ENCODE results near the gene GPR32. TPM values are rescaled to one million over a fixed set of nuclear protein-coding genes. Genes with fewer than 3 reads are reported as not detected.
A peak's percentile ranks its signal among the peaks of the same experiment; 100 is the strongest.
"Not testable (repeated sequence)": the region's sequence is repeated elsewhere in the genome, so short reads cannot be mapped to it uniquely, and the experiment has no call there.

The GPR32 gene
- total RNA-seq, 2 donors from 2014 or later: not detected

GRCh38 chr19:50808856-50809255, 38.6 kb downstream of the GPR32 start:
- H3K4me3 Mint-ChIP-seq: no peak overlapping the region
- ATAC-seq: no peak
- H3K27me3 Mint-ChIP-seq: peaks cover 11 to 27% of the 10 kb centered on the region in 2 donors
- DNase-seq (ENCODE audit: low spot score): no peak
- peaks cover 6% of the 10 kb centered on the region for H3K36me3 Mint-ChIP-seq
- peaks cover 12 to 16% of the 10 kb centered on the region in 2 donors for H3K4me1 Mint-ChIP-seq (ENCODE audit: low read depth in 2 of 2)
- H3K27ac Mint-ChIP-seq: no peak overlapping the region
- H3K9me3 Mint-ChIP-seq: peaks cover 6% of the 10 kb centered on the region

DNA sequence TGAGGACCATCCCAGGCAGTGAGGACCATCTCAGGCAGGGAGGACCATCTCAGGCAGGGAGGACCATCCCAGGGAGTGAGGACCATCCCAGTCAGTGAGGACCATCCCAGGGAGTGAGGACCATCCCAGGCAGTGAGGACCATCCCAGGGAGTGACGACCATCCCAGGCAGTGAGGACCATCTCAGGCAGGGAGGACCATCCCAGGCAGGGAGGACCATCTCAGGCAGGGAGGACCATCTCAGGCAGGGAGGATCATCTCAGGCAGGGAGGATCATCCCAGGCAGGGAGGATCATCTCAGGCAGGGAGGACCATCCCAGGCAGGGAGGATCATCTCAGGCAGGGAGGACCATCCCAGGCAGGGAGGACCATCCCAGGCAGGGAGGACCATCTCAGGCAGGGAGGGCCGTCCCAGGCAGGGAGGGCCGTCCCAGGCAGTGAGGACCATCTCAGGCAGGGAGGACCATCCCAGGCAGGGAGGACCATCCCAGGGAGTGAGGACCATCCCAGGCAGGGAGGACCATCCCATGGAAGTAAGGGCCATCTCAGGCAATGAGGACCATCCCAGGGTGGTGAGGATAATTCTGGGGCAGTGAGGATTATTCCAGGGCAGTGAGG, 41.5 kb downstream of the GPR32 start:
- DNase-seq (ENCODE audit: low spot score); H3K36me3 Mint-ChIP-seq; ATAC-seq; H3K27ac Mint-ChIP-seq; H3K9me3 Mint-ChIP-seq; H3K4me1 Mint-ChIP-seq (ENCODE audit: low read depth in 2 of 2); H3K4me3 Mint-ChIP-seq: not testable (repeated sequence)
- H3K27me3 Mint-ChIP-seq: peaks cover 28 to 53% of the 10 kb centered on the region in 2 donors

DNA sequence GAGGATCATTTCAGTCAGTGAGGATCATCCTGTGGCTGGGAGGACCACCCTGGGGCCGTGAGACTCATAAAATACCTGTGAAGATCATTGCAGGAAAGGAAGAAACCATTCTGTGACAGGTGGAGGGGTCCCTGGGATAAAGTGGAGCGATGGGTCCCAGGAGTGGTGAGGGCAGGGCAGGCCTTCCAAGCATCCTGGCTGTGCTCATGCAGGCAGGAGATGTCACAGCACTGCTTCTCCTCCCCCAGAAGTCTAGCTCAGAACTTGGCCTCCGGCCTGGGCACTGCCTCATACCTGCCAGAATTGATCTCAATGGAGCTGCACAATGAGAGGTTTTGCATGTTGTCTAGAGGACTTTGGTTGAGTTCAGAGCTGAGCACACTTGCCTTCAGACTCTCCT, 42.2 kb downstream of the GPR32 start:
- ATAC-seq: no peak
- Mint-ChIP-seq H3K36me3 (no peaks in the 10 kb centered on the region), H3K27ac (no peak overlapping the region), H3K27me3 (peaks cover 33 to 60% of the 10 kb centered on the region in 2 donors), H3K9me3 (peaks cover 6% of the 10 kb centered on the region), H3K4me3 (no peak overlapping the region), H3K4me1 (ENCODE audit: low read depth in 2 of 2) (peaks cover 0 to under 1% of the 10 kb centered on the region in 2 donors)
- no peak for DNase-seq (ENCODE audit: low spot score)

DNA sequence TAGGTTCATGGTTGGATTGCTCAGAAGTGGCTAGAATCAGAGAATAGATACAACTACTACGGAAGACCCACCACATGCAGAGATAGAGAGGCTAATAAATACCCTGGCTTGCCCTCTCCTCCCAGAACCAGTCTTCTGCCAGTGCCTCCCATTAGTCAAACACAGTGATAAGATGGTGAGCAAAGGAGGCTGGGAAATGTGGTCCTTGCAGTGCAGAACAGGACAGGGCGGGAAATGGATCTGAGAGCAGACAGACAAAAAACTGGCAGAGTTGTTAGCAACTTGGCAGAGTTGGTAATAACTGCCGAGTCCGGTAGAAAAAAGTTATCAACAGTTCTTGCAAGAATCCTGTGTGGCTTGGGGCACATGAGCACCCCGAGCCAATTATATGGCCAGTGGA, 44.6 kb downstream of the GPR32 start:
- no peak for ATAC-seq
- H3K4me3 Mint-ChIP-seq: no peak overlapping the region

GRCh38 chr19:50815439-50815838, 45.2 kb downstream of the GPR32 start:
- Mint-ChIP-seq H3K27ac (no peak overlapping the region), H3K9me3 (peaks cover under 1% of the 10 kb centered on the region), H3K4me3 (no peak overlapping the region), H3K27me3 (peaks cover 43 to 69% of the 10 kb centered on the region in 2 donors), H3K4me1 (ENCODE audit: low read depth in 2 of 2) (peaks cover 7 to 8% of the 10 kb centered on the region in 2 donors), H3K36me3 (no peaks in the 10 kb centered on the region)
- no peak for ATAC-seq
- no peak for DNase-seq (ENCODE audit: low spot score)

More for the DNA sequence above, 44.6 kb downstream of the GPR32 start:
- H3K36me3 Mint-ChIP-seq: no peaks in the 10 kb centered on the region
- H3K27me3 Mint-ChIP-seq: peaks cover 40 to 69% of the 10 kb centered on the region in 2 donors
- no peak overlapping the region for H3K27ac Mint-ChIP-seq
- H3K9me3 Mint-ChIP-seq: peaks cover 4% of the 10 kb centered on the region
- no peak for DNase-seq (ENCODE audit: low spot score)
- H3K4me1 Mint-ChIP-seq (ENCODE audit: low read depth in 2 of 2): peaks cover 4 to 6% of the 10 kb centered on the region in 2 donors

DNA sequence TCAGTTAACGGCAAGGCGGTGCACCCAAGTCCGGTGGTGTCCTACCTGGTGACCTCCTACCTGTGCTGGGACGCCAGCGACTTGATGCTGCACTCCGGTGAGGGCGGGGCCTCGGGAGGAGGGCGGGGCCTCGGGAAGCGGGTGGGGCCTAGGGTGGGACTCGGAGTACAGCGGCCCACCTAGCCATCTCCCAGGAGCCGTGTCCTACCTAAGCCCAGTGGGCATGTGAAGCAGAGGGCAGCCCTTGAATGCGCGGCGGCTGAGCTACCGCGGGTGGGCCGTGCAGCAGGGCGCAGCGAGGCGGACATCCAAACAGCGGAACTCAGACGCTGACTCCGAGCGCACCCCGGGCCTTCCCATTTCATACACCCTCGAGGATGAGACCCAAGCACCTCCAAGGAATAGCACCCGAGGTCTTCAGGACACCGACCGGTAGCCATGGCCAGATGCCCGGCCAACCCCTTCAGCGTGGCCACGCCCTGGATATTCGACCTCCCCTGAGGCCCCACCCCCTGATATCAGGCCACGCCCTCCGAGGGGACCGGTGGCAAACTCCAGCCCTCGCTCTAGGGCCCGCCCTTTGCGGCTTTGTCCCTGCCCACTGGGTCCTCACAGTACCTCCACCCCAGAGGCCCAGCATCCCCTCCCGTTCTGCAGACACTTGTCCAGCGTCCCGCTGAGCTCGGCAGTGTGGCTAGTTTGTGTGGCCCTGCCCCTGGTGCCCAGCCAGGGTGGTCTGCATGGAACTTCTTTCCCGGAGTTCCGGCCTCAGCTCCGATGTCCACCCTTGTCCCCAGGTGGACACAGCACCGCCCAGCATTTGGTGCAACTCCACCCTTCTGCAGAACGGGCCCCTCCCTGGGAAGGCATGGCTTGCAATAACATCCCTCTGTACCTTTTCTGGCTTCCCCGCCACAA, 47.9 kb downstream of the GPR32 start:
- ATAC-seq: peak; percentile 50 to 83
- peaks cover 60 to 81% of the 10 kb centered on the region in 2 donors for H3K27me3 Mint-ChIP-seq

GRCh38 chr19:50818859-50819472, 48.7 kb downstream of the GPR32 start:
- no peak for ATAC-seq
- no peaks in the 10 kb centered on the region for H3K36me3 Mint-ChIP-seq
- H3K9me3 Mint-ChIP-seq: no peaks in the 10 kb centered on the region
- H3K27ac Mint-ChIP-seq: no peak overlapping the region
- H3K27me3 Mint-ChIP-seq: peaks cover 60 to 82% of the 10 kb centered on the region in 2 donors
- H3K4me3 Mint-ChIP-seq: peak overlapping the region; percentile 50
- H3K4me1 Mint-ChIP-seq (ENCODE audit: low read depth in 2 of 2): peaks cover 10 to 11% of the 10 kb centered on the region in 2 donors
- no peak for DNase-seq (ENCODE audit: low spot score)

More for the DNA sequence above, 47.9 kb downstream of the GPR32 start:
- H3K27ac Mint-ChIP-seq: no peak overlapping the region
- H3K9me3 Mint-ChIP-seq: no peaks in the 10 kb centered on the region
- peak overlapping the region; percentile 63 for H3K4me3 Mint-ChIP-seq
- H3K36me3 Mint-ChIP-seq: no peaks in the 10 kb centered on the region
- DNase-seq (ENCODE audit: low spot score): no peak
- peaks cover 10 to 11% of the 10 kb centered on the region in 2 donors for H3K4me1 Mint-ChIP-seq (ENCODE audit: low read depth in 2 of 2)

GRCh38 chr19:50819636-50820035, 49.4 kb downstream of the GPR32 start:
- Mint-ChIP-seq H3K9me3 (no peaks in the 10 kb centered on the region), H3K27ac (no peak overlapping the region), H3K36me3 (no peaks in the 10 kb centered on the region), H3K27me3 (peaks cover 55 to 76% of the 10 kb centered on the region in 2 donors), H3K4me1 (ENCODE audit: low read depth in 2 of 2) (peaks cover 10 to 11% of the 10 kb centered on the region in 2 donors), H3K4me3 (no peak overlapping the region)
- no peak for ATAC-seq
- no peak for DNase-seq (ENCODE audit: low spot score)

- ATAC-seq (no peak), DNase-seq (ENCODE audit: low spot score) (no peak)
- Mint-ChIP-seq H3K4me3 (no peak overlapping the region), H3K27ac (no peak overlapping the region), H3K9me3 (no peaks in the 10 kb centered on the region), H3K27me3 (peaks cover 51 to 72% of the 10 kb centered on the region in 2 donors), H3K4me1 (ENCODE audit: low read depth in 2 of 2) (peaks cover 10 to 11% of the 10 kb centered on the region in 2 donors), H3K36me3 (no peaks in the 10 kb centered on the region)
Measured at GRCh38 chr19:50820086-50820485, 49.8 kb downstream of the GPR32 start.

- Mint-ChIP-seq H3K27me3 (peaks cover 50 to 66% of the 10 kb centered on the region in 2 donors), H3K4me1 (ENCODE audit: low read depth in 2 of 2) (peaks cover 10 to 11% of the 10 kb centered on the region in 2 donors), H3K36me3 (no peaks in the 10 kb centered on the region), H3K4me3 (no peak overlapping the region), H3K9me3 (no peaks in the 10 kb centered on the region), H3K27ac (no peak overlapping the region)
- no peak for ATAC-seq
- DNase-seq (ENCODE audit: low spot score): no peak
Measured at GRCh38 chr19:50820549-50821247, 50.4 kb downstream of the GPR32 start.

DNA sequence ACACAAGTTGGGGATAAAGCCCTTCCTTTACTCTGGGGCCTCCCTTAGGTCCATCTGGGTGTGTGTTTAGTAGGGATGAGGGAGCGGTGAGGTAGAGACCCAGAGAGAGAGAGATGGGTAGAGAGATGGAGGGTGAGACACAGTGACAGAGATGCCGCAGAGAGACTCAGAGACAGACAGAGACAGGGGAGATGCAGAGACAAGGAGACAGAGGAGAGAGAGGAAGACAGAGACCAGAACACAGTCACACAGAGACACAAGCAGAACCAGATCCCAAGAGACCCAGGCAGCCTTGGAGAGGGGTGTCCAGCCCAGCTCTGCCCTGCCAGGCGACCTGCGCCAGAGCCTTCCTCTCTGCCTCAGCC, 51.0 kb downstream of the GPR32 start:
- no peak overlapping the region for H3K27ac Mint-ChIP-seq
- peaks cover 49 to 66% of the 10 kb centered on the region in 2 donors for H3K27me3 Mint-ChIP-seq

More for the DNA sequence above, 51.0 kb downstream of the GPR32 start:
- Mint-ChIP-seq H3K4me3 (no peak overlapping the region), H3K4me1 (ENCODE audit: low read depth in 2 of 2) (peaks cover 10 to 11% of the 10 kb centered on the region in 2 donors), H3K9me3 (no peaks in the 10 kb centered on the region), H3K36me3 (no peaks in the 10 kb centered on the region)
- no peak for DNase-seq (ENCODE audit: low spot score)
- no peak for ATAC-seq

Data from natural killer cell treated with Interleukin-12 subunit alpha and Interleukin-12 subunit beta and Interleukin-15 and Interleukin-18, amount 100 ng/mL, for 72 hours (primary cell).